HepG2 (cell line): Measurements from ENCODE around the gene NRG2. TPM values are rescaled to one million over a fixed set of nuclear protein-coding genes. Genes with fewer than 3 reads are reported as not detected.

Experiments used
- ATAC-seq: fragments of 200-7000 bp; cut with Tn5 transposase; 3 replicates; pipeline ENCODE4 v1.9.1; 2020; ENCODE audit warnings: mild to moderate bottlenecking, moderate library complexity
- BruUV-seq: library from RNA; stranded (reverse); fragments of 400-500 nt; replicated peaks from 2 replicates; lab custom pipeline; 2021; lab: Mats Ljungman, UMichigan
- CTCF ChIA-PET: fragments of 300-600 bp; formaldehyde crosslinking; extraction: SDS; loops from one replicate; lab custom pipeline; 2021; ENCODE audit warnings: low total read pairs, inconsistent platforms, low intra/inter-chr PET ratio; lab: Yijun Ruan, JAX
- POLR2A ChIA-PET: fragments of 350-600 bp; sonication (Branson Sonifier 250); formaldehyde crosslinking; loops from one replicate; lab custom pipeline; 2020; ENCODE audit warnings: antibody characterized with exemption, inconsistent platforms; lab: Yijun Ruan, JAX
- DNase-seq: peaks from one replicate; pipeline ENCODE4 v3.0.0-alpha.2; 2015; ENCODE audit warnings: low spot score
- FAIRE-seq: peaks from 3 replicates; lab custom pipeline; 2011; peaks lifted over from hg19 to GRCh38; lab: Jason Lieb, UNC
- H2AFZ ChIP-seq: one replicate; pipeline ENCODE4 v1.6.1; 2011; ENCODE audit warnings: low read length, inconsistent platforms
- H3K27ac ChIP-seq: fragments of 300-600 bp; 3 replicates; pipeline ENCODE4 v1.8.0; 2011; ENCODE audit warnings: mixed run types, mild to moderate bottlenecking, mixed read lengths, low read length, inconsistent platforms; ENCODE audit not compliant: insufficient read depth; ENCODE audit errors: extremely low read length
- H3K27me3 ChIP-seq, 2 experiments: fragments of 200-600 bp in 1 of 2; 2 replicates in 1 of 2; 3 replicates in 1 of 2; pipeline versions ENCODE4 v1.6.0 to v1.8.0; 2011; ENCODE audit warnings: low read length in 2 of 2, mild to moderate bottlenecking in 2 of 2, moderate library complexity in 2 of 2, inconsistent platforms in 1 of 2; ENCODE audit not compliant: insufficient read depth in 2 of 2, control insufficient read depth in 1 of 2
- H3K36me3 ChIP-seq, 2 experiments: fragments of 200-600 bp in 1 of 2; replicated peaks in 1 of 2; 2 replicates in 1 of 2; 3 replicates in 1 of 2; pipeline versions ENCODE4 v1.5.1 to v1.8.0; 2011; ENCODE audit warnings: low read length in 2 of 2, inconsistent platforms in 1 of 2; ENCODE audit not compliant: insufficient read depth in 2 of 2, control insufficient read depth in 1 of 2
- H3K4me1 ChIP-seq: 2 replicates; pipeline ENCODE4 v1.5.1; 2012; ENCODE audit warnings: low read length, inconsistent platforms; ENCODE audit not compliant: insufficient read depth
- H3K4me2 ChIP-seq: 2 replicates; pipeline ENCODE4 v1.6.0; 2011; ENCODE audit warnings: low read depth, low read length, inconsistent platforms
- H3K4me3 ChIP-seq, 3 experiments: fragments of 200-600 bp in 1 of 3; sonication (generic), shearing (Covaris generic) in 1 of 3; replicated peaks in 1 of 3; 2 replicates each; pipeline ENCODE4 v1.5.1; 2011 to 2016; ENCODE audit warnings: low read length in 3 of 3, inconsistent platforms in 2 of 3, low read depth in 2 of 3, mild to moderate bottlenecking in 2 of 3, control low read depth in 1 of 3, mixed read lengths in 1 of 3; ENCODE audit not compliant: insufficient read depth in 1 of 3
- H3K79me2 ChIP-seq: one replicate; pipeline ENCODE4 v1.6.1; 2011; ENCODE audit warnings: low read length, inconsistent platforms; ENCODE audit not compliant: insufficient read depth
- H3K9ac ChIP-seq: 2 replicates; pipeline ENCODE4 v1.6.0; 2011; ENCODE audit warnings: mild to moderate bottlenecking, low read depth, low read length, inconsistent platforms; ENCODE audit not compliant: insufficient read depth
- H3K9me3 ChIP-seq: 2 replicates; pipeline ENCODE4 v1.5.1; 2012; ENCODE audit warnings: mild to moderate bottlenecking, low read length
- H4K20me1 ChIP-seq: 2 replicates; pipeline ENCODE4 v1.6.0; 2011; ENCODE audit warnings: inconsistent platforms, mild to moderate bottlenecking, low read length, moderate library complexity; ENCODE audit not compliant: insufficient read depth
- MBD4 ChIP-seq: IDR thresholded peaks from 2 replicates; pipeline ENCODE4 v1.6.1; 2012; ENCODE audit warnings: low read length, inconsistent platforms, borderline replicate concordance
- MED13 ChIP-seq: sonication (generic); formaldehyde crosslinking; IDR thresholded peaks from 2 replicates; pipeline ENCODE4 v1.5.0; 2020; ENCODE audit warnings: missing genetic modification reagents
- NFYB ChIP-seq: sonication (generic); formaldehyde crosslinking; IDR thresholded peaks from 2 replicates; pipeline ENCODE4 v1.4.0; 2020; ENCODE audit warnings: missing genetic modification reagents
- PPARG ChIP-seq: conservative IDR thresholded peaks from 2 replicates; pipeline ENCODE4 v1.6.1; 2016; ENCODE audit warnings: missing biosample characterization, missing genetic modification reagents
- TGIF2 ChIP-seq: IDR thresholded peaks from 2 replicates; pipeline ENCODE4 v1.6.1; 2016; ENCODE audit warnings: control low read depth, missing compliant biosample characterization
- ZFY ChIP-seq: sonication (generic); formaldehyde crosslinking; IDR thresholded peaks from 2 replicates; pipeline ENCODE4 v1.4.0; 2020; ENCODE audit warnings: missing genetic modification reagents
- ZNF253 ChIP-seq: sonication (generic); formaldehyde crosslinking; IDR thresholded peaks from 2 replicates; pipeline ENCODE4 v1.8.0; 2022; ENCODE audit warnings: mild to moderate bottlenecking, missing genetic modification reagents, borderline replicate concordance
- ZNF780A ChIP-seq: sonication (generic); formaldehyde crosslinking; IDR thresholded peaks from 2 replicates; pipeline ENCODE4 v1.8.0; 2022; ENCODE audit warnings: mild to moderate bottlenecking, missing genetic modification reagents, moderate library complexity
- ZSCAN22 ChIP-seq: sonication (generic); formaldehyde crosslinking; IDR thresholded peaks from 2 replicates; pipeline ENCODE4 v1.4.0; 2020; ENCODE audit warnings: mild to moderate bottlenecking, missing genetic modification reagents
- WGBS: methylation state at CpG from one replicate; pipeline ENCODE4 v1.1.6; 2017; ENCODE audit warnings: low lambda C conversion rate; 5-methylcytosine and 5-hydroxymethylcytosine counted together
- in situ Hi-C: cut with HindIII; loops from 2 replicates; pipeline ENCODE4 v1.10.0; 2017; ENCODE audit warnings: low pct_unique_long_range_greater_than_20kb; ENCODE audit not compliant: extremely low pct_ligation_motif_present
- intact Hi-C: fragments of 100-400 bp; cut with micrococcal nuclease; formaldehyde crosslinking; loops from one replicate; pipeline ENCODE4 v1.10.0; 2022; ENCODE audit not compliant: unreplicated experiment
- polyA plus RNA-seq, 8 experiments: library from polyadenylated mRNA; depleted of rRNA in 3 of 8; stranded (reverse) in 7 of 8; unstranded in 1 of 8; fragments of >200 nt; fragmentation: Illumina TruSeq in 4 of 8; extraction: Trizol in 4 of 8; gene quantifications; 2 replicates each; pipeline versions ENCODE4 v1.2.1 to v1.2.3, GENCODE V29; 2011 to 2016; ENCODE audit warnings: low read depth in 4 of 8, missing spikeins in 1 of 8, mixed read lengths in 1 of 8; ENCODE audit not compliant: insufficient read depth in 1 of 8
- total RNA-seq, 5 experiments: library from RNA; depleted of rRNA; stranded (reverse); fragments of >200 nt; fragmentation: Illumina TruSeq; extraction: Trizol; gene quantifications; 2 replicates each; pipeline ENCODE4 v1.2.3, GENCODE V29; 2016; ENCODE audit warnings: low read depth in 1 of 5
- TF ChIP-seq, protein P1 (sequence below): sonication (generic); formaldehyde crosslinking; IDR thresholded peaks from 2 replicates; pipeline ENCODE4 v1.9.0; 2021; ENCODE audit warnings: missing genetic modification reagents, borderline replicate concordance
- TF ChIP-seq, protein P2 (sequence below), 2 experiments: sonication (generic) in 1 of 2; formaldehyde crosslinking in 1 of 2; IDR thresholded peaks; 2 replicates each; pipeline versions ENCODE4 v1.4.0 to v1.6.1; 2018 to 2020; ENCODE audit warnings: missing genetic modification reagents in 2 of 2, borderline replicate concordance in 1 of 2, low read depth in 1 of 2, mild to moderate bottlenecking in 1 of 2, missing biosample characterization in 1 of 2
- TF ChIP-seq, protein P3 (sequence below): sonication (generic); formaldehyde crosslinking; IDR thresholded peaks from 2 replicates; pipeline ENCODE4 v1.5.0; 2020; ENCODE audit warnings: missing genetic modification reagents
- TF ChIP-seq, protein P4 (sequence below): sonication (generic); formaldehyde crosslinking; IDR thresholded peaks from 2 replicates; pipeline ENCODE4 v1.8.1; 2023; ENCODE audit warnings: mild to moderate bottlenecking, missing genetic modification reagents, borderline replicate concordance

The NRG2 gene
- total and polyA plus RNA-seq, 2 of the 13 experiments (the other 11 are each of a cell fraction or from before 2014, with no cell fraction given): not detected

DNA sequence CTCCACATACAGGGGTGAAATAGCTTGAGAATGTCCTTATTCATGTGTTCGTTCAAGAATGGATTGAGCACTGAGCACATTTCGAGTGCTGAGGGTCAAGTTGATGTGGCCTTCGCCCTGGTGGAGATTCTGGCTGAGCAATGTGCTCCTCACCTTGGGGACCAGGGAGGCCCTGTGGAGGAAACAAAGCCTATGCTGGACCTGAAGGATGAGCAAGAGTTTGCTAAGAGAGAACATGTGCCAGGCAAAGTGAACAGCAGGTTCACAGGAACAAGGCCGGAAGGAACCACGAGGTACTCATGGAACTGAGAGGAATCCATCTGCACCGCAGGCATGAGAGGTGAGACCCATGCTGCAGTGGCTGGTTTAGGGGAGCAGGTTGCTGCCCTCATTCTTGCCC, 145.1 kb downstream of the NRG2 start:
- TF ChIP-seq ZNF253: no peak
- TF ChIP-seq, all 625 proteins: peak for 0
- Histone ChIP-seq H3K4me2 (no peak overlapping the region), H3K4me1 (no peaks in the 10 kb centered on the region), H2AFZ (no peak overlapping the region), H3K4me3 (no peak overlapping the region), H3K36me3 (no peaks in the 10 kb centered on the region), H3K27me3 (peaks cover 4 to 79% of the 10 kb centered on the region in 2 experiments; a peak in 3 of 5 replicates), H3K27ac (no peak overlapping the region), H3K9ac (no peak overlapping the region), H4K20me1 (no peaks in the 10 kb centered on the region), H3K79me2 (no peaks in the 10 kb centered on the region), H3K9me3 (no peaks in the 10 kb centered on the region)
- in situ Hi-C loops (no loop called here), intact Hi-C loops (no loop called here)
- no TSS peak for BruUV-seq
- CTCF ChIA-PET: no interaction called here
- POLR2A ChIA-PET: no interaction called here
- WGBS: 22% methylated on average over 6 of the region's 6 CpGs
- ATAC-seq (no peak), DNase-seq (no peak), FAIRE-seq (no peak)

DNA sequence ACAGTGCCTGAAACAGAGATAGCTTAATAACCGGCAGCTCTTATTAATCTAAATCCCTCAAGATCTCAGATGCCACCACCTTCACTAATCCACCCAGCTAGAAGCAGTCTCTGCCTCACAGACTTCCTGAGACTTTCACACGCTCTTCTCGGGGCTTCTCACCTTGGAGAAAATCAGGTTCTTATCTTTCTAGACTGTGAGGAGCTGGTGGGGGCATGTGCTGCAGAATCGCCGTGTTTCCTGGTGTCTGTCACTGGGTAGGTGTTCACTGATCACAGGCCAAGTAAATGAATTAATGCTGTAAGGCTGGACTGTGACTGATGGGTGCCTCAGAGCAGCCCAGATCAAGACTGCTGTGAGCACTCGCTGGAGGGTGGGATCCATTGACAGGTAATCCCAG, 145.8 kb downstream of the NRG2 start:
- Histone ChIP-seq H3K27ac (no peak overlapping the region), H3K4me1 (no peaks in the 10 kb centered on the region), H3K4me2 (no peak overlapping the region), H3K79me2 (no peaks in the 10 kb centered on the region), H3K36me3 (no peaks in the 10 kb centered on the region), H3K4me3 (no peak overlapping the region), H2AFZ (no peak overlapping the region), H3K9me3 (no peaks in the 10 kb centered on the region), H3K9ac (no peak overlapping the region), H3K27me3 (peaks cover 3 to 76% of the 10 kb centered on the region in 2 experiments; a peak in 3 of 5 replicates), H4K20me1 (no peaks in the 10 kb centered on the region)
- DNase-seq (no peak), ATAC-seq (no peak), FAIRE-seq (no peak)
- ChIA-PET CTCF (no interaction called here), POLR2A (no interaction called here)
- no TSS peak for BruUV-seq
- 13% methylated on average over 6 of the region's 6 CpGs for WGBS
- intact Hi-C loops (no loop called here), in situ Hi-C loops (no loop called here)
- TF ChIP-seq, protein P1, sequence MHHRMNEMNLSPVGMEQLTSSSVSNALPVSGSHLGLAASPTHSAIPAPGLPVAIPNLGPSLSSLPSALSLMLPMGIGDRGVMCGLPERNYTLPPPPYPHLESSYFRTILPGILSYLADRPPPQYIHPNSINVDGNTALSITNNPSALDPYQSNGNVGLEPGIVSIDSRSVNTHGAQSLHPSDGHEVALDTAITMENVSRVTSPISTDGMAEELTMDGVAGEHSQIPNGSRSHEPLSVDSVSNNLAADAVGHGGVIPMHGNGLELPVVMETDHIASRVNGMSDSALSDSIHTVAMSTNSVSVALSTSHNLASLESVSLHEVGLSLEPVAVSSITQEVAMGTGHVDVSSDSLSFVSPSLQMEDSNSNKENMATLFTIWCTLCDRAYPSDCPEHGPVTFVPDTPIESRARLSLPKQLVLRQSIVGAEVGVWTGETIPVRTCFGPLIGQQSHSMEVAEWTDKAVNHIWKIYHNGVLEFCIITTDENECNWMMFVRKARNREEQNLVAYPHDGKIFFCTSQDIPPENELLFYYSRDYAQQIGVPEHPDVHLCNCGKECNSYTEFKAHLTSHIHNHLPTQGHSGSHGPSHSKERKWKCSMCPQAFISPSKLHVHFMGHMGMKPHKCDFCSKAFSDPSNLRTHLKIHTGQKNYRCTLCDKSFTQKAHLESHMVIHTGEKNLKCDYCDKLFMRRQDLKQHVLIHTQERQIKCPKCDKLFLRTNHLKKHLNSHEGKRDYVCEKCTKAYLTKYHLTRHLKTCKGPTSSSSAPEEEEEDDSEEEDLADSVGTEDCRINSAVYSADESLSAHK (CRISPR knock-in tag): no peak
- TF ChIP-seq, protein P2, sequence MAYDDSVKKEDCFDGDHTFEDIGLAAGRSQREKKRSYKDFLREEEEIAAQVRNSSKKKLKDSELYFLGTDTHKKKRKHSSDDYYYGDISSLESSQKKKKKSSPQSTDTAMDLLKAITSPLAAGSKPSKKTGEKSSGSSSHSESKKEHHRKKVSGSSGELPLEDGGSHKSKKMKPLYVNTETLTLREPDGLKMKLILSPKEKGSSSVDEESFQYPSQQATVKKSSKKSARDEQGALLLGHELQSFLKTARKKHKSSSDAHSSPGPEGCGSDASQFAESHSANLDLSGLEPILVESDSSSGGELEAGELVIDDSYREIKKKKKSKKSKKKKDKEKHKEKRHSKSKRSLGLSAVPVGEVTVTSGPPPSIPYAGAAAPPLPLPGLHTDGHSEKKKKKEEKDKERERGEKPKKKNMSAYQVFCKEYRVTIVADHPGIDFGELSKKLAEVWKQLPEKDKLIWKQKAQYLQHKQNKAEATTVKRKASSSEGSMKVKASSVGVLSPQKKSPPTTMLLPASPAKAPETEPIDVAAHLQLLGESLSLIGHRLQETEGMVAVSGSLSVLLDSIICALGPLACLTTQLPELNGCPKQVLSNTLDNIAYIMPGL (CRISPR knock-in tag; IDR thresholded peaks at IDR 0.05; ENCODE audit: borderline replicate concordance in 1 of 2, low read depth in 1 of 2): no peak
- TF ChIP-seq ZFY (CRISPR knock-in tag) (no peak), ZSCAN22 (CRISPR knock-in tag) (no peak), MED13 (CRISPR knock-in tag) (no peak), TGIF2 (CRISPR knock-in tag) (no peak), NFYB (no peak), ZNF780A (no peak), MBD4 (no peak), PPARG (CRISPR knock-in tag) (no peak)
- TF ChIP-seq, protein P3, sequence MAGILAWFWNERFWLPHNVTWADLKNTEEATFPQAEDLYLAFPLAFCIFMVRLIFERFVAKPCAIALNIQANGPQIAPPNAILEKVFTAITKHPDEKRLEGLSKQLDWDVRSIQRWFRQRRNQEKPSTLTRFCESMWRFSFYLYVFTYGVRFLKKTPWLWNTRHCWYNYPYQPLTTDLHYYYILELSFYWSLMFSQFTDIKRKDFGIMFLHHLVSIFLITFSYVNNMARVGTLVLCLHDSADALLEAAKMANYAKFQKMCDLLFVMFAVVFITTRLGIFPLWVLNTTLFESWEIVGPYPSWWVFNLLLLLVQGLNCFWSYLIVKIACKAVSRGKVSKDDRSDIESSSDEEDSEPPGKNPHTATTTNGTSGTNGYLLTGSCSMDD: no peak
- TF ChIP-seq, protein P4, sequence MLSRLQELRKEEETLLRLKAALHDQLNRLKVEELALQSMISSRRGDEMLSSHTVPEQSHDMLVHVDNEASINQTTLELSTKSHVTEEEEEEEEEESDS: no peak
